Stimulated activated CD4-positive, alpha-beta T cell treated with anti-CD3 and anti-CD28 coated beads, Interleukin-1b, Interleukin-23, amount 100 ng/mL, for 1 hour (primary cell): ENCODE data around the gene NECTIN2.
"Not testable (repeated sequence)": the region's sequence is repeated elsewhere in the genome, so short reads cannot be mapped to it uniquely, and the experiment has no call there.

Experiments
- DNase-seq, 2 donors: peaks; one replicate each; pipeline ENCODE4 v3.0.0-alpha.2; 2020; ENCODE audit warnings: low read depth in 2 of 2

Gene NECTIN2

DNA sequence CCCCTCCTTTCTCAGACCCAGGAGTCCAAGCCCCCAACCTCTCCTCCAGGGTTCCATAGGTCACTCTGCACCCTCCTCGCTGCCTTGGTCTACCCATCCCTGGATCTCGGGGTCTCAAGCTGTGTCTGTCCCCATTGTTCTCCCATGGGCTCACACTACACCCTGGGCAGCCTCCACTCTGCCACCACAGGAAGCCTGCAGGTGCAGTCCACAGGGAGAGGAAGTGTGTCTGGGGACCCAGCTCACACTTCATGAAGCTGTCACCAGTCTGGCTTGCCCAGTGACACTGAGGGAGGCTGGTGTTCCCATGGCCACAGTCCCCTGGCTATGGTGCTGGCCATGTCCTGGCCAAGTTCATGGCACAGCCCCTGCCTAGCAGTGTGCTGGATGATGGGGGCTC, 5.3 kb downstream of the NECTIN2 start:
- no peak for DNase-seq

GRCh38 chr19:44855606-44856005, 9.5 kb downstream of the NECTIN2 start:
- DNase-seq = no peak

GRCh38 chr19:44856421-44857083, 10.5 kb downstream of the NECTIN2 start:
- no peak for DNase-seq

DNA sequence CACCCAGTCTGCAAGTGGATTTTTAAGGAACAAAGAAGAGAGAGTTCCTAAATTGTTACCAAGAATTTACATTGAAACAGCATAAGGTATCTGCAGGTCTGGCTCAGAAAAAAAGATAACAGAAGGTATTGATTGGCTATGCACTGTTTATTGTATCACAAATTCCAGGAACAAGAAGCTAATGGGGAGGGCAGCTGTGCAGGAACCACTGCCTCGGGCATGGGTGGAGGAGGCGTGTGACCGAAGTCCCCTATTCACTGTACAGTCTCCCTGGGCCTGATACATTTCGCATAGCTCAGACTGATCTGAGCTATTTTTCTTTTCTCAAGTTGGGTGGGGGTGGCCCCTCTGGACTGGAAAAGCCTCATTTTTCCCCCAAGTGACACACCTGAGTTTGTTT, 11.7 kb downstream of the NECTIN2 start:
- no peak for DNase-seq

DNA sequence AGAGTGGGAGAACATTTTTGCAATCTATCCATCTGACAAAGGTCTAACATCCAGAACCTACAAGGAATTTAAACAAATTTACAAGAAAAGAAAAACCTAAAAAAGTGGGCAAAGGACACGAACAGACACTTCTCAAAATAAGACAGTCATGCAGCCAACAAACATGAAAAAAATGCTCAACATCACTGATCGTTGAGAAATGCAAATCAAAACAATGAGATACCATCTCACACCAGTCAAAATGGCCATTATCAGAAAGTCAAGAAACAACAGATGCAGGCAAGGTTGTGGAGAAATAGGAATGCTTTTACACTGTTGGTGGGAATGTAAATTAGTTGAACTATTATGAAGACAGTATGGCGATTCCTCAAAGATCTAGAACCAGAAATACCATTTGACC, 15.5 kb downstream of the NECTIN2 start:
- DNase-seq = not testable (repeated sequence)

DNA sequence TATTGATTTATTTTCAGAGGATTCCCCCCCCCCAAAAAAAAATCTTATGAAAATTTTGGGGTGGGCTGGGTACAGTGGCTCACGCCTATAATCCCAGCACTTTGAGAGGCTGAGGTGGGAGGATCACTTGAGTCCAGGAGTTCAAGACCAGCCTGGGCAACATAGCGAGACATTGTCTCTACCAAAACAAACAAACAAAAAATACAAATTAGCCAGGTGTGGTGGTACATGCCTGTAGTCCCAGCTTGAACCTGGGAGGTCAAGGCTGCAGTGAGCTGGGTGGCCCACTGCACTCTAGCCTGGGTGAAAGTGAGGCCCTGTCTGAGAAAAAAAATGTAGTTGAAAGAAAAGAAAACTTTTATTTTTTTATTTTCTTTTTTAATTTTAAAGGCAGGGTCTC, 17.9 kb downstream of the NECTIN2 start:
- no peak for DNase-seq

GRCh38 chr19:44865196-44865767, 19.2 kb downstream of the NECTIN2 start:
- DNase-seq = no peak

GRCh38 chr19:44866664-44867063, 20.6 kb downstream of the NECTIN2 start:
- no peak for DNase-seq

GRCh38 chr19:44867578-44867977, 21.5 kb downstream of the NECTIN2 start:
- DNase-seq = no peak

GRCh38 chr19:44869733-44870470, 23.8 kb downstream of the NECTIN2 start:
- no peak for DNase-seq

DNA sequence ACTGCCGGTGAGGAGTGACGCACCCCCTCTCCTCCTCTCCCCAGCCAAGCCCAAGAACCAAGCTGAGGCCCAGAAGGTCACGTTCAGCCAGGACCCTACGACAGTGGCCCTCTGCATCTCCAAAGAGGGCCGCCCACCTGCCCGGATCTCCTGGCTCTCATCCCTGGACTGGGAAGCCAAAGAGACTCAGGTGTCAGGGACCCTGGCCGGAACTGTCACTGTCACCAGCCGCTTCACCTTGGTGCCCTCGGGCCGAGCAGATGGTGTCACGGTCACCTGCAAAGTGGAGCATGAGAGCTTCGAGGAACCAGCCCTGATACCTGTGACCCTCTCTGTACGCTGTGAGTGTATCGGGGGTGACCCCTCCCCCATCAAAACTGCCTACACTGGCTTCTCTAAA, 25.7 kb downstream of the NECTIN2 start:
- DNase-seq = no peak

DNA sequence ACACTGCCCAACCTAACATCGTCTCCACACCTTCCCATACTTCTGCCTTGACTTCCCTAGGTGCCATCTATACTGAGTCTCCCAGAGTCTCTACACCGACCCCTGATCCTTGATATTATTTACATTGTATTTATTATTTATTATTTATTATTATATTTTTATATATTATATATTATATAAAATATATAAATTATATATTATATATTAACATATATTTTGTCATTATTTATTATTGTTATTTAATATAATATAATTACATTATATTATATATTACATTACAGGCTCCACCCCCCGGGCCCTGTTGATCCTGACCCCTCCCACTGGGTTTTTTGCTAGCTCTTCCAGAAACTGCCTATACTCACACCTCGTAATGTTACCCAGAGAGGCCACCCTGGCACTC, 26.6 kb downstream of the NECTIN2 start:
- DNase-seq = no peak

DNA sequence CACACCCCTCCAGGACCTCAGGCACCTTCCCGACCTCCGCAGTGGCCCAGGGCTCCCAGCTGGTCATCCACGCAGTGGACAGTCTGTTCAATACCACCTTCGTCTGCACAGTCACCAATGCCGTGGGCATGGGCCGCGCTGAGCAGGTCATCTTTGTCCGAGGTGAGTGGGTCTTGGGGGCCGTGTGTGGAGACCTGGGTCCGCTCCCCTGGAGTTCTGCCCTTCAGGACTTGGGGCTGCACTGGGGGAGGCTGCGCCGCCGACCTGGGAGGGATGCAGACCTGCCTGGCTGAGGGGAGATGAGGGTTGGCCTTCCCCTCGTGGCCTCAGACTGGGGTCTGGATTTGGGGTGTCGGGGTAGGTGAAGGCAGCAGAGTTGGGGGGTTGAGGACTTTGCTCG, 28.2 kb downstream of the NECTIN2 start:
- DNase-seq = no peak

GRCh38 chr19:44875666-44876451, 29.8 kb downstream of the NECTIN2 start:
- DNase-seq = no peak

DNA sequence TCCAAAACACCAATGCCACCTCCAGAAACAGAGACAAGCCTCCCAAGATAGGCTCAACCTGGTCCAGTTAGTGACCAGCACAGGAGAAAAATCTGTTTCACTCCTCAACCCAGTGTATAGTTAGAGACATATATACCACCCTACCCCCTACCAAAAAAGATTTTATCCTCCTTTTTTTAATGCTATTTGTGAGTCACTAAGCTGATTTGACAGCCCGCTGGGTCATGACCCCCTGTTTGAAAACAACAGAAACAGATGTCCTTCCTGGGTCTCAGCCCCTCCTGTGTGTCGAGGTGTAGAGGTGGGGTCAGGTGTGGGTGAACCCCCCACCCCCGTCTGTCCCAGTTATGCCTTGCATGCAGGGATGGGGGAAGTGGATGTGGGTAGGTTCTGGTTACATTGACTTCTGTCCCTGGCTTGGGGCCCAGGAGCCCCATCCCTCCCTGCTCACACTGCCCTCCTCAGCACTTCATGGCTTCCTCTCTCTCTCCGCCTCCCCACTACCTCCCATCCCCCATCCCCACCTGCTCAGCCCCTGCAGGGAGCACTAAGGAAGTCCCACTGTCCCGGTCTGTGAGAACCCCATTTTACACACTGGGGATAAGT, 30.9 kb downstream of the NECTIN2 start:
- DNase-seq = no peak

DNA sequence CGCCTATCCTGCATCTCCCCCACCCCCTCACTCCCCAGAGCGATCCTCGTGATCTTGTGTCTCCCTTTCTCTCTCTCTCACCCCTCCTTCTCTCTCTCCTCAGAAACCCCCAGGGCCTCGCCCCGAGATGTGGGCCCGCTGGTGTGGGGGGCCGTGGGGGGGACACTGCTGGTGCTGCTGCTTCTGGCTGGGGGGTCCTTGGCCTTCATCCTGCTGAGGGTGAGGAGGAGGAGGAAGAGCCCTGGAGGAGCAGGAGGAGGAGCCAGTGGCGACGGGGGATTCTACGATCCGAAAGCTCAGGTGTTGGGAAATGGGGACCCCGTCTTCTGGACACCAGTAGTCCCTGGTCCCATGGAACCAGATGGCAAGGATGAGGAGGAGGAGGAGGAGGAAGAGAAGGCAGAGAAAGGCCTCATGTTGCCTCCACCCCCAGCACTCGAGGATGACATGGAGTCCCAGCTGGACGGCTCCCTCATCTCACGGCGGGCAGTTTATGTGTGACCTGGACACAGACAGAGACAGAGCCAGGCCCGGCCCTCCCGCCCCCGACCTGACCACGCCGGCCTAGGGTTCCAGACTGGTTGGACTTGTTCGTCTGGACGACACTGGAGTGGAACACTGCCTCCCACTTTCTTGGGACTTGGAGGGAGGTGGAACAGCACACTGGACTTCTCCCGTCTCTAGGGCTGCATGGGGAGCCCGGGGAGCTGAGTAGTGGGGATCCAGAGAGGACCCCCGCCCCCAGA, 32.2 kb downstream of the NECTIN2 start:
- no peak for DNase-seq

DNA sequence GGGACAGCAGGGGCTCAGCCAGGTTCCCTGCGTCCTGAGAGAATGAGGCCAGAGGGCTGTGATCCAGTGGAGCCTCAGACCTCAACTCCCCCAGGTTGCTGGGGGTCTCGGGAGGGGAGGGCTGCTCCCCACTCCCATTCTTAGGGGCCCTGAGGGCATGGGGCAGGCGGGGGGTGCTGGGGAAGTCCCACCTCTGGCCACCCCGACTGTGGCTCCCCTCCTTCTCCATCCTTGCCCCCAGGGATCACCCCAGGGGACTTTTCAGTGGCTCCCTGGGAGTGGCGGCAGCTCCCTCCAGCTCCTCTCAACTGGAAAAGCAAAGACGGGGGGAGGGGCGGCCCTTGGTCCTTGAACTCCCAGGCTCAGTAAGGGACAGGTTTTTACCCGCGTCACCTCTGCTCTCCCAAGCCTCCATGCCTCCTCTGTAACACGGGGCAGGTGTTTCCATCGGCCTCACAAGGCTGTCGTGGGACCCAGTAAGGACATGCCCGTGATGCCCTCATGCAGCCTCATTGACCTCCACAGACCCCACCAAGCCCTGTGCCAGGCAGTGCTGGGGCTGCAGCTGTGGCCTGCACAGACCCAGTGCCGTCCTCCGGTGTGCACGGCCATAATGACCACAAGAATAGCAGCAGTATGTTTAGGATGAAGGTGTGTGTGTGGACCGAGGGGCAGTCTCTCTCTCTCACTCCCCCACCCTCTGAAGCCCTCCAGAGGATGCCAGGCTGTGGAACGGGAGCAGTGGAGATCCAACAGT, 33.4 kb downstream of the NECTIN2 start:
- DNase-seq = no peak

DNA sequence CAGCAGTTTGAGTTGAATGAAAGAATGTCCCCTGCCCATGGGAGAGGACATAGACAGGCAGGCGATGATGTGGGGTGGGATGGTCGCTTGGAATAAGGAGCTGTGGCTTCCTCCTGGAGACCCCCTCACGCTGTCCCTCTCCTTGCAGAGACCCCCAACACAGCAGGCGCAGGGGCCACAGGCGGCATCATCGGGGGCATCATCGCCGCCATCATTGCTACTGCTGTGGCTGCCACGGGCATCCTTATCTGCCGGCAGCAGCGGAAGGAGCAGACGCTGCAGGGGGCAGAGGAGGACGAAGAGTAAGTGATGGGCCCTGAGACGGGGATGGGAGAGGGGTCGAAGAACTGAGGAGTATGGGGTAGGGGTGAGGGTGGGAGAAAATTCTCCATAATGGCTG, 36.0 kb downstream of the NECTIN2 start:
- no peak for DNase-seq

DNA sequence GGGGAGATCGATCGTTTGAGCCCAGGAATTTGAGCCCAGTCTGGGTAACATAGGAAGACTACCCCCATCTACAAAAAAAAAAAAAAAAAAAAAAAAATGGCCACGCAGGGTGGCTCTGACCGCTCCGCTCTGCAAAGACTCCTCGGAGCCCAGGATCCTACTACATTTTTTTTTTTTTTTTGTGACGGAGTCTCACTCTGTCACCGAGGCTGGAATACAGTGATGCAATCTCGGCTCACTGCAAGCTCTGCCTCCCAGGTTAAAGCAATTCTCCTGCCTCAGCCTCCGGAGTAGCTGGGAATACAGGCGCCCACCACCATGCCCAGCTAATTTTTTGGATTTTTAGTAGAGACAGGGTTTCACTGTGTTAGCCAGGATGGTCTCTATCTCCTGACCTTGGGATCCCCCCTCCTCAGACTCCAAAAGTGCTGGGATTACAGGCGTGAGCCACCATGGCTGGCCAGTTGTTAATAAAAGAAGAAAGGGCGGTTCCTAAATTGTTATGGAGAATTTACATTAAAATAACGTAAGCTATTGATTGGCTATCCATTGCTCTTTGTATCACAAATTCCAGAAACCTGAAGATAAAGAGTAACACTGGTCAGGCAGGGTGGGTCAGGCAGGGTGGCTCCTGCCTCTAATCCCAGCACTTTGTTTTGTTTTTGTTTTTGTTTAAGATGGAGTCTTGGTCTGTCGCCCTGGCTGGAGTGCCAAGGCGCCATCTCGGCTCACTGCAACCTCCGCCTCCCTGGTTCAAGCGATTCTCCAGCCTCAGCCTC, 36.7 kb downstream of the NECTIN2 start:
- not testable (repeated sequence) for DNase-seq

DNA sequence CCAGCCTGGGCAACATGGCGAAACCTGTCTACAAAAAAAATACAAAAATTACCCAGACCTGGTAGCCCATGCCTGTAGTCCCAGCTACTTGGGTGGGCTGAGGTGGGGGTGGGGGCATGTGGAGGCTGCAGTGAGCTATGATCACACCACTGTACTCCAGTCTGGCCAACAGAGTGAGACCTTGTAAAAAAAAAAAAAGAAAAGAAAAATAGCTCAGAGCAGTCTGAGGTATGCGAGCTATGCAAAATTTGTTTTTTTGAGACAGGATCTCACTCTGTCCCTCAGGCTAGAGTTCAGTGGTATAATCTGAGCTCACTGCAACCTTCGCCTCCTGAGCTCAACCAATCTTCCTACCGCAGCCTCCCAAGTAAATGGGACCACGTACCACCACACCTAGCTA, 37.8 kb downstream of the NECTIN2 start:
- DNase-seq = no peak
